OCI-LY7 (cell line): ENCODE results near the gene SCN5A.

ENCODE experiments used
- CTCF ChIP-seq: fragments of 200-600 bp; sonication (generic); conservative IDR thresholded peaks from 2 replicates; pipeline ENCODE4 v1.5.1; 2014; ENCODE audit warnings: mild to moderate bottlenecking, antibody characterized with exemption, low read length, moderate library complexity, mixed read lengths
- EZH2phosphoT487 ChIP-seq: fragments of 200-600 bp; sonication (generic); IDR thresholded peaks from 2 replicates; pipeline ENCODE4 v1.6.1; 2018; ENCODE audit warnings: low read depth, borderline replicate concordance, mild to moderate bottlenecking, mixed run types, antibody characterized with exemption, low read length, moderate library complexity, mixed read lengths

DNA sequence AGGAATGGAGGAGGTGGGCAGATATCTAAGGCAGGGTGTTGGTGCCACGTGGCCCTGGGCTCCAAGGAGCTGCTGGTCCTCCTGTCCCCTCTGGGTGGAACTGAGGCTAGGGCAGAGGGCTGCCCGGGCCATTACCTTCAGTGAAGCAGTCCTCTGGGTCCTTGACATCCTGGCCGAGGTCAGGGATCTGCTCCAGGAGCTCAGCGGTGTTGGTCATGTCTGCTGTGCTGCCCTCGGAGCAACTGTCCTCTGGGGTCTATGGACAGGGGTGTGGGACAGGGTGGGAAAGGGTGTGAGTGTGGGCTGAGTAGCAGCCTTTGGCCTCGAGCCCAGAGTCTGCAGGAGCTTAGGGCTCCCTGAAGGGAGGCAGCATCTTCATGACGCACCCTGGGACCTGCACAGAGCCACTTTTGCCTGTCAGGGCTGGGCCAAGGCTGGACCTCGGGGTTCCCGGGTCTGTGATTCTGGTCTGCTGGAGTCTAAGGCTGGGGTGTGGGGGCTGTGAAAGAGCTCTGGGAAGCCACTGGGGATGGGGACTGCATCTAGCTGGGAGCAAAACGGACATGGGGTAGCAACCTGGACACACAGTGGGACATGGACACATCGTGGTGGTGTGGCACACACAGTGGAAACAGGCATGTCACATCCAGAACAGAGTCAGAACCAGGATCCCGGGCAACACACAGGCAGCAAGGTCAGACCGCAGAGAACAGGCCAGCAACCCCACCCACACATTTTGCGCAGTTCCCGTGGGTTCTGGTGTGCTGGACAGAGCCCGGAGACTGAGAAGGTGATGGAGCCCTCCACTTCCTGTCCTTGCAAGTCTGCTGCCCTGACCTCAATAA lies 72.7 kb downstream of the SCN5A start:
- TF ChIP-seq CTCF (no peak), EZH2phosphoT487 (no peak)
